Measurements from ENCODE around the gene IL1A. TPM values are rescaled to one million over a fixed set of nuclear protein-coding genes. Genes with fewer than 3 reads are reported as not detected.

The IL1A gene
- total RNA-seq, 1 donor from 2014 or later, result 2.4 TPM

DNA sequence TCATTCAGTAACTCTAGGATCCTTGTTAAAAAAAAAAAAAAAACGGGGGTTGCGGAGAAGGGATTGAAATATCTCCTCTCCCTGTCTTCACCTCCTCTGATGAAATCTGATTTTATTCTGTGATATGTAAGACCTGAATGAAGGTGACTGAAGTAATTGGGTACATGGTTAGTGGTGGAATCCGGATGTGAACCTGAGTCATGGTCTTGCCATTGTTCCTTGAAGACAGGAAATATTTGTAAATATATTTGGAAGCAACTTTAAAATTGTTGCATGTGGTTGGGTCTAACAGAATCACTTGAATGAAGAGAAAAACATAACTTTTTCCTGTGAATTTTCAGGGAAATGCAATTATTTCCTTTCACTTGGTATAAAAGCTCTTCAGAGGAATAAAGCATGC is 3.0 kb upstream of the IL1A start:
- Histone ChIP-seq H3K36me3 (ENCODE audit: control insufficient read depth, insufficient read depth, low read length) (no peaks in the 10 kb centered on the region), H3K4me3 (ENCODE audit: low read depth, low read length) (no peak overlapping the region), H3K27me3 (ENCODE audit: control insufficient read depth, insufficient read depth, low read length) (no peaks in the 10 kb centered on the region)
- TF ChIP-seq, protein P1, sequence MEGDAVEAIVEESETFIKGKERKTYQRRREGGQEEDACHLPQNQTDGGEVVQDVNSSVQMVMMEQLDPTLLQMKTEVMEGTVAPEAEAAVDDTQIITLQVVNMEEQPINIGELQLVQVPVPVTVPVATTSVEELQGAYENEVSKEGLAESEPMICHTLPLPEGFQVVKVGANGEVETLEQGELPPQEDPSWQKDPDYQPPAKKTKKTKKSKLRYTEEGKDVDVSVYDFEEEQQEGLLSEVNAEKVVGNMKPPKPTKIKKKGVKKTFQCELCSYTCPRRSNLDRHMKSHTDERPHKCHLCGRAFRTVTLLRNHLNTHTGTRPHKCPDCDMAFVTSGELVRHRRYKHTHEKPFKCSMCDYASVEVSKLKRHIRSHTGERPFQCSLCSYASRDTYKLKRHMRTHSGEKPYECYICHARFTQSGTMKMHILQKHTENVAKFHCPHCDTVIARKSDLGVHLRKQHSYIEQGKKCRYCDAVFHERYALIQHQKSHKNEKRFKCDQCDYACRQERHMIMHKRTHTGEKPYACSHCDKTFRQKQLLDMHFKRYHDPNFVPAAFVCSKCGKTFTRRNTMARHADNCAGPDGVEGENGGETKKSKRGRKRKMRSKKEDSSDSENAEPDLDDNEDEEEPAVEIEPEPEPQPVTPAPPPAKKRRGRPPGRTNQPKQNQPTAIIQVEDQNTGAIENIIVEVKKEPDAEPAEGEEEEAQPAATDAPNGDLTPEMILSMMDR (IDR thresholded peaks at IDR 0.05; ENCODE audit: insufficient read depth, low read length, poor library complexity, severe bottlenecking), result no peak
- DNase-seq (ENCODE audit: low read depth), result no peak

DNA sequence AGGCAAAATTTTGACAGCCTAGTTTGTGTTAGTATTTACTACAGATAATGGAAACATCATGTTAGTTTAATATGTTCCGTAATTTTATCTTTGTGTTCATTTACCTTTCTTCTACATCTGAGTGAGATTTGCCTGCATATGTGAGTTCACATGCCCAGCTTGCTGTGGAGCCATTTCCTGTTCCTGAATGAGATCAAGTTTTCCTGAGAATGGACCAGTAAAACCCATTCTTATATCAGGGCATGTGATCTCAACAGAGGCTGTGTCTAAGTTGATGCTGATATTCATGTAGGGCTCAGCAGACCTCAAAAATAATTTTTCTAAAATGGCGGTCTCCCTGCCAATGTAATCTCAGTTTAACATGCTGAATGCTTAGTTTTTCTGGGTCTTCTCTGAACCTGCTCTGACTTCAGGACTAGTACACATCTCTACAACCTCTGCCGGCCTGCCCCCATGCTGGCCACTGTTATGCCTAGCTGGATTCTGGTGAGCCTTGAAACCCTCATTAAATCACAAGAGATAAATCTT is 1.0 kb downstream of the IL1A start:
- TF ChIP-seq, protein P1 (IDR thresholded peaks at IDR 0.05; ENCODE audit: insufficient read depth, low read length, poor library complexity, severe bottlenecking), result no peak
- Histone ChIP-seq H3K36me3 (ENCODE audit: control insufficient read depth, insufficient read depth, low read length) (no peaks in the 10 kb centered on the region), H3K4me3 (ENCODE audit: low read depth, low read length) (no peak overlapping the region), H3K27me3 (ENCODE audit: control insufficient read depth, insufficient read depth, low read length) (no peaks in the 10 kb centered on the region)
- no peak for DNase-seq (ENCODE audit: low read depth)

DNA sequence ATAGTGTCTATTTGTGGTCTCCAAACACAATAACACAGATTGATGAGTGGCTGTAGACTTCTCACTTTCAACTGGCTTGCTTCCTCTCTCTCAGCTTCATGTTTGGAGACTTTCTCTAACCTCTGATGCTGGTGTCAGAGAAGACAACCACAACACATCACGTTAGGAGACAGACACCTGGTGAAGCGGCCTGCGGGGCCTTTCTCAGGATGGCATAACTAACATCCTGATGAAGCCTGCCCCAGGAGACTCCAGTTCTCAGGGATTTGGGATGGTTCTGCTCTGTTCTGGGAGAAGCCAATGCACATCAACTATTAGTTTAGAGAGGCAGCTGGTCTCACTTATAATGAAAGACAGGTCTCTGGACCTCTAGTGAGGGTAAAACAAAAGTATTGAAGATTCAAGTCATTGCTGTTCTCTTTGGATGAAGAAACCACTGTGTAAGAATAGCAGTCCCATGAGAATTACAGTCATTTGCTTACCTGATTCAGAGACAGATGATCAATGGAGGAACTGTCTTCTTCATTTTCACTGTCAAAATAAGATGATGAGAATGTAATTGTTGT is 2.0 kb downstream of the IL1A start:
- Histone ChIP-seq H3K27me3 (ENCODE audit: control insufficient read depth, insufficient read depth, low read length) (no peaks in the 10 kb centered on the region), H3K4me3 (ENCODE audit: low read depth, low read length) (no peak overlapping the region), H3K36me3 (ENCODE audit: control insufficient read depth, insufficient read depth, low read length) (no peaks in the 10 kb centered on the region)
- TF ChIP-seq, protein P1 (IDR thresholded peaks at IDR 0.05; ENCODE audit: insufficient read depth, low read length, poor library complexity, severe bottlenecking), result no peak
- DNase-seq (ENCODE audit: low read depth), result no peak

DNA sequence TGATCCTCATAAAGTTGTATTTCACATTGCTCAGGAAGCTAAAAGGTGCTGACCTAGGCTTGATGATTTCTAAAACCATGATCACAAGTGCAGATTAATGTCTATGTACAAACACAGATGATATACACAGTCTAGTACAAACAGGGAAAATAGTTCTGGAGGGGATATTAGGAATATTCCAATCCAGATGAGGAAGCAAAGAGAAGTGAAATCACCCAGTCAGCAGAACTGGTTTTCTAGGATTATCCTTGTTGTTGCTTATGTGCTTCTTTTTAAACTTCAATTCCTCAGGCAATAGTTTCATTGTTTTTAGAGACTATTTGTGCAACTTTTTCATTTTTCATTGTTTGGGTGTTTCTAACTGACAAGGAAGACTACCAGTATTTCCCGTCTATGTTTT is 4.7 kb downstream of the IL1A start:
- H3K4me3 ChIP-seq (ENCODE audit: low read depth, low read length), result no peak overlapping the region
- H3K27me3 ChIP-seq (ENCODE audit: control insufficient read depth, insufficient read depth, low read length), result no peaks in the 10 kb centered on the region
- no peaks in the 10 kb centered on the region for H3K36me3 ChIP-seq (ENCODE audit: control insufficient read depth, insufficient read depth, low read length)
- TF ChIP-seq, protein P1 (IDR thresholded peaks at IDR 0.05; ENCODE audit: insufficient read depth, low read length, poor library complexity, severe bottlenecking), result no peak
- DNase-seq (ENCODE audit: low read depth), result no peak

DNA sequence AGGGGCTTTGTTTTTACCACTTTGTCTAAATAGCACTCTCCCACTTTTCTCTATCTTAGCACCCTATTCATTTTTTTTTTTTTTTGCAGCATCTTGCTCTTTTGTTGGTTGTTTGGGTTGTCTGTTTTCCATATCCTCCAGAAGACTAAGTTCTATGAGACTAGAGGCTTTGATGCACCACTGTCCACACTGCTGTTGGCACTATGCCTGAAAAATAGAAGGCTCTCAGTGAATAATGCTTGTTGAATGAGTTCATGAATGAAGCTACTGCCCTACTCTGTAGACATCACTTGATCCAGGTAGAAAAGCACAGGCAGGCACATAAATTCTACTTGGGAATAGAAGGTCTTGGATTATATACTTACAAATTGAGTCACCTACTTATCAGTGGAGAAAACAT is 7.3 kb downstream of the IL1A start:
- H3K36me3 ChIP-seq (ENCODE audit: control insufficient read depth, insufficient read depth, low read length), result no peaks in the 10 kb centered on the region
- TF ChIP-seq, protein P1 (IDR thresholded peaks at IDR 0.05; ENCODE audit: insufficient read depth, low read length, poor library complexity, severe bottlenecking), result no peak
- no peaks in the 10 kb centered on the region for H3K27me3 ChIP-seq (ENCODE audit: control insufficient read depth, insufficient read depth, low read length)
- no peak overlapping the region for H3K4me3 ChIP-seq (ENCODE audit: low read depth, low read length)
- DNase-seq (ENCODE audit: low read depth), result no peak

DNA sequence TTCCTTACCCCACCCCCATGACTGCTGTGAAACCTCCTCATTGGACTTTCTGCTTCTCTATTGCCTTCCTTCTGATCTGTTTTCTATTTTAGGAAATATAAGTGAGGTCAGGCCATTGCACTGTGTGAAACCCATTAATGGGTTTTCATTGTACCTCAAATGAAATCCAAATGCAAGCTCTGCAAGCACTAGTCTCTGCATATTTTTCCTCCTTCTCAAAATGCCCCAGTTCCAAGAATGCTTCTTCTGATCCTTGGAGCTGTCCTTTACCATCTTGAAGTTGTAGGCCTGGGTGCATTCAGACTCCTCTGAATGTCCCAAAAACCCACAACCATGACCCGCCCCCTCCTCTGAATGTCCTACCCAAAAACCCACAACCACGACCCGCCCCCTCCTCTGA is 8.2 kb downstream of the IL1A start:
- Histone ChIP-seq H3K36me3 (ENCODE audit: control insufficient read depth, insufficient read depth, low read length) (no peaks in the 10 kb centered on the region), H3K27me3 (ENCODE audit: control insufficient read depth, insufficient read depth, low read length) (no peaks in the 10 kb centered on the region), H3K4me3 (ENCODE audit: low read depth, low read length) (no peak overlapping the region)
- no peak for DNase-seq (ENCODE audit: low read depth)
- TF ChIP-seq, protein P1 (IDR thresholded peaks at IDR 0.05; ENCODE audit: insufficient read depth, low read length, poor library complexity, severe bottlenecking), result no peak

Data from kidney epithelial cell (primary cell).